ENCODE data around the gene RPS8. TPM values are rescaled to one million over a fixed set of nuclear protein-coding genes. Genes with fewer than 3 reads are reported as not detected.
A peak's percentile ranks its signal among the peaks of the same experiment; 100 is the strongest.

The RPS8 gene
- total RNA-seq, 1 donor: 1,221 TPM

GRCh38 chr1:44801491-44802305, 26.4 kb downstream of the RPS8 start:
- Histone ChIP-seq H3K4me3 (ENCODE audit: insufficient read depth, low read length) (peak overlapping the region; percentile 82), H3K36me3 (ENCODE audit: insufficient read depth, low read length) (peaks cover 45% of the 10 kb centered on the region), H3K27me3 (ENCODE audit: insufficient read depth, low read length) (no peaks in the 10 kb centered on the region), H3K27ac (ENCODE audit: low read depth, low read length) (peak overlapping the region; percentile 66), H3K9me3 (ENCODE audit: low read depth, low read length) (no peaks in the 10 kb centered on the region), H3K79me2 (ENCODE audit: insufficient read depth, low read length) (peaks cover 50% of the 10 kb centered on the region), H3K4me1 (ENCODE audit: insufficient read depth, low read length) (peaks cover 31% of the 10 kb centered on the region), H4K20me1 (ENCODE audit: insufficient read depth, low read length) (peaks cover 19% of the 10 kb centered on the region), H3K4me2 (ENCODE audit: insufficient read depth, low read length) (peak overlapping the region; percentile 93), H2AFZ (ENCODE audit: low read length) (no peak overlapping the region)
- TF ChIP-seq, protein P1, sequence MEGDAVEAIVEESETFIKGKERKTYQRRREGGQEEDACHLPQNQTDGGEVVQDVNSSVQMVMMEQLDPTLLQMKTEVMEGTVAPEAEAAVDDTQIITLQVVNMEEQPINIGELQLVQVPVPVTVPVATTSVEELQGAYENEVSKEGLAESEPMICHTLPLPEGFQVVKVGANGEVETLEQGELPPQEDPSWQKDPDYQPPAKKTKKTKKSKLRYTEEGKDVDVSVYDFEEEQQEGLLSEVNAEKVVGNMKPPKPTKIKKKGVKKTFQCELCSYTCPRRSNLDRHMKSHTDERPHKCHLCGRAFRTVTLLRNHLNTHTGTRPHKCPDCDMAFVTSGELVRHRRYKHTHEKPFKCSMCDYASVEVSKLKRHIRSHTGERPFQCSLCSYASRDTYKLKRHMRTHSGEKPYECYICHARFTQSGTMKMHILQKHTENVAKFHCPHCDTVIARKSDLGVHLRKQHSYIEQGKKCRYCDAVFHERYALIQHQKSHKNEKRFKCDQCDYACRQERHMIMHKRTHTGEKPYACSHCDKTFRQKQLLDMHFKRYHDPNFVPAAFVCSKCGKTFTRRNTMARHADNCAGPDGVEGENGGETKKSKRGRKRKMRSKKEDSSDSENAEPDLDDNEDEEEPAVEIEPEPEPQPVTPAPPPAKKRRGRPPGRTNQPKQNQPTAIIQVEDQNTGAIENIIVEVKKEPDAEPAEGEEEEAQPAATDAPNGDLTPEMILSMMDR (IDR thresholded peaks at IDR 0.05; ENCODE audit: extremely low read depth, low read depth, low read length): no peak
- DNase-seq (ENCODE audit: insufficient read length, low spot score, missing footprints): peak; percentile 69

- H3K4me3 ChIP-seq (ENCODE audit: insufficient read depth, low read length): peak overlapping the region; percentile 82
- no peaks in the 10 kb centered on the region for H3K9me3 ChIP-seq (ENCODE audit: low read depth, low read length)
- peak overlapping the region; percentile 93 for H3K4me2 ChIP-seq (ENCODE audit: insufficient read depth, low read length)
- no peak overlapping the region for H2AFZ ChIP-seq (ENCODE audit: low read length)
- H4K20me1 ChIP-seq (ENCODE audit: insufficient read depth, low read length): peaks cover 19% of the 10 kb centered on the region
- TF ChIP-seq, protein P1 (IDR thresholded peaks at IDR 0.05; ENCODE audit: extremely low read depth, low read depth, low read length): no peak
- H3K4me1 ChIP-seq (ENCODE audit: insufficient read depth, low read length): peaks cover 39% of the 10 kb centered on the region
- peak; percentile 91 for DNase-seq (ENCODE audit: insufficient read length, low spot score, missing footprints)
- peak overlapping the region; percentile 66 for H3K27ac ChIP-seq (ENCODE audit: low read depth, low read length)
- H3K79me2 ChIP-seq (ENCODE audit: insufficient read depth, low read length): peaks cover 50% of the 10 kb centered on the region
- H3K36me3 ChIP-seq (ENCODE audit: insufficient read depth, low read length): peaks cover 47% of the 10 kb centered on the region
- no peaks in the 10 kb centered on the region for H3K27me3 ChIP-seq (ENCODE audit: insufficient read depth, low read length)
These were observed 27.1 kb downstream of the RPS8 start for GRCh38 chr1:44802306-44803061.

DNA sequence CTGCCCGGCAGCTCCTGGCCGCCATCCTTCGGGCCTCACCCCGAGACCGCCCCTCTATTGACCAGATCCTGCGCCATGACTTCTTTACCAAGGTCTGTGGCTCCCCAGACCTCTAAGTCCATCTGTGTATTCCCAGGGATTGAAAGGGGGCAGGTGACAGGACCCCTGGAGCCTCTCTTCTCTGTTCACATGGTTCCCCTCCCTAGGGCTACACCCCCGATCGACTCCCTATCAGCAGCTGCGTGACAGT, 27.6 kb downstream of the RPS8 start:
- peaks cover 47% of the 10 kb centered on the region for H3K36me3 ChIP-seq (ENCODE audit: insufficient read depth, low read length)
- H3K79me2 ChIP-seq (ENCODE audit: insufficient read depth, low read length): peaks cover 50% of the 10 kb centered on the region
- TF ChIP-seq, protein P1 (IDR thresholded peaks at IDR 0.05; ENCODE audit: extremely low read depth, low read depth, low read length): no peak

More for the DNA sequence above, 27.6 kb downstream of the RPS8 start:
- no peak overlapping the region for H2AFZ ChIP-seq (ENCODE audit: low read length)
- peak overlapping the region; percentile 82 for H3K4me3 ChIP-seq (ENCODE audit: insufficient read depth, low read length)
- H3K4me2 ChIP-seq (ENCODE audit: insufficient read depth, low read length): peak overlapping the region; percentile 93
- DNase-seq (ENCODE audit: insufficient read length, low spot score, missing footprints): no peak
- H3K27ac ChIP-seq (ENCODE audit: low read depth, low read length): peak overlapping the region; percentile 66
- H3K4me1 ChIP-seq (ENCODE audit: insufficient read depth, low read length): peaks cover 44% of the 10 kb centered on the region
- H3K27me3 ChIP-seq (ENCODE audit: insufficient read depth, low read length): no peaks in the 10 kb centered on the region
- peaks cover 19% of the 10 kb centered on the region for H4K20me1 ChIP-seq (ENCODE audit: insufficient read depth, low read length)
- H3K9me3 ChIP-seq (ENCODE audit: low read depth, low read length): no peaks in the 10 kb centered on the region

Measured in osteoblast (primary cell).